Upper lobe of left lung (tissue), 6 donors: Measurements from ENCODE around the gene AUP1. TPM values are rescaled to one million over a fixed set of nuclear protein-coding genes. Genes with fewer than 3 reads are reported as not detected.

Experiments used
- ATAC-seq, 2 donors: fragments of 200-7000 bp; cut with Tn5 transposase; one replicate each; pipeline ENCODE4 v1.9.1; 2022; ENCODE audit warnings: mild to moderate bottlenecking in 2 of 2, moderate library complexity in 2 of 2; ENCODE audit not compliant: low FRiP score in 2 of 2
- DNase-seq, 2 donors: peaks; one replicate each; pipeline ENCODE4 v3.0.0-alpha.2; 2019 to 2020
- H3K27ac ChIP-seq, 4 donors: fragments of 200-600 bp; sonication (generic); one replicate each; pipeline ENCODE4 v1.5.1; 2016 to 2019
- H3K27me3 ChIP-seq, 4 donors: fragments of 200-600 bp; sonication (generic); one replicate each; pipeline ENCODE4 v1.5.1; 2017 to 2019
- H3K36me3 ChIP-seq, 4 donors: fragments of 200-600 bp; sonication (generic); one replicate each; pipeline ENCODE4 v1.5.1; 2016 to 2019
- H3K4me1 ChIP-seq, 4 donors: fragments of 200-600 bp; sonication (generic); one replicate each; pipeline ENCODE4 v1.5.1; 2018 to 2019
- H3K4me3 ChIP-seq, 4 donors: fragments of 200-600 bp; sonication (generic); one replicate each; pipeline ENCODE4 v1.5.1; 2017 to 2019; ENCODE audit warnings: mild to moderate bottlenecking in 2 of 4, moderate library complexity in 1 of 4
- H3K9me3 ChIP-seq, 4 donors: fragments of 200-600 bp; sonication (generic); one replicate each; pipeline ENCODE4 v1.5.1; 2018 to 2019
- EP300 ChIP-seq, 4 donors: sonication (generic); formaldehyde crosslinking; IDR thresholded peaks; one replicate each; pipeline ENCODE4 v1.5.1; 2017; ENCODE audit warnings: antibody characterized with exemption in 4 of 4, control low read depth in 2 of 4
- POLR2A ChIP-seq, 4 donors: fragments of 450-650 bp; IDR thresholded peaks; one replicate each; pipeline ENCODE4 v1.5.1; 2016 to 2017; ENCODE audit warnings: antibody characterized with exemption in 4 of 4, mild to moderate bottlenecking in 2 of 4
- POLR2AphosphoS5 ChIP-seq, 2 donors: sonication (generic); formaldehyde crosslinking; IDR thresholded peaks; one replicate each; pipeline ENCODE4 v1.5.1; 2017; ENCODE audit warnings: antibody characterized with exemption in 2 of 2
- WGBS, 2 donors: methylation state at CpG; one replicate each; pipeline ENCODE4 v1.1.5; 2017 to 2018; 5-methylcytosine and 5-hydroxymethylcytosine counted together
- total RNA-seq, 6 donors: library from RNA; depleted of rRNA in 4 of 6; stranded (reverse); fragments of >200 nt in 4 of 6; gene quantifications; one replicate each; pipeline versions ENCODE4 v1.1.0 to v1.2.1, GENCODE V29; 2016 to 2021
- TF ChIP-seq, protein P1 (sequence below), 6 experiments: fragments of 450-650 bp in 4 of 6; fragments of 200-600 bp in 2 of 6; sonication (generic) in 2 of 6; IDR thresholded peaks; one replicate each; pipeline ENCODE4 v1.5.1; 2016 to 2019; ENCODE audit warnings: antibody characterized with exemption in 6 of 6
- donor health status: DM: no; HTN: no; CAD: no; lungs with moderate emphysema.
- donor health status: DM: no; HTN: yes; CAD: no; lungs with severe emphysema.

AUP1 gene
- total RNA-seq, 6 donors from 2014 or later, result 93.4 to 337 (median 125) TPM

DNA sequence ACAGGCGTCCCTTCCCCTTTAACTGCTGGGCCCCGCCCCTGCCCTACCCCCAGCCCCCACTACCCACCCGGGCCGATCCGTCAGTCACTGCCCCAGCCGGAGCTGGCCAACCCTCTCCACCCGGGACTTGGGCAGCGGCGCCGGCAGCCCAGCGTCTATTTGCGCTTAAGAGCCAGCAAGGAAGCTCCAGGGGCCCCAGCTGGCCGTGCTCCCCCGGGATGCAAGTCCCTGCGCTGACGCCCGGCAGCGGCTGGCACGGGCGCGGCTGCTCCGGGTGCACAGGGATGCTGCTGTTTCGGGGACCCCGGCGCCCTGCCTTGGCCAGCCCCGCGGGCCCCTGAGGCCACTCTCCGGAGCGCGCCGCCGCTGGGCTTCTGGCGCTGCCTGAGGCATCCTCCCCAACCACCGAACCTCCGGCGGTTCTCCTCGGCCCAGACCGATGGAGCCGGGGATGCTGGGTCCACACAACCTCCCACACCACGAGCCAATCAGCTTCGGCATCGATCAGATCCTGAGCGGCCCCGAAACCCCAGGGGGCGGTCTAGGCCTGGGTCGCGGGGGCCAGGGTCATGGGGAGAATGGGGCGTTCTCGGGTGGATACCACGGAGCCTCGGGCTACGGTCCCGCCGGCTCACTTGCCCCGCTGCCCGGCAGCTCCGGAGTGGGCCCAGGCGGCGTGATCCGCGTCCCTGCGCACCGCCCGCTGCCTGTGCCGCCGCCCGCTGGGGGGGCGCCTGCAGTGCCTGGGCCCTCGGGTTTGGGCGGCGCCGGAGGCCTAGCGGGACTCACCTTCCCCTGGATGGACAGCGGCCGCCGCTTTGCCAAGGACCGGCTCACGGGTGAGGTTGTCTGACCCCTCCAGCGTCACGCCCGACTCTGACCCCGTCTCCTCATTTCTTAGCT is 14.9 kb downstream of the AUP1 start, which contains the start of gene TLX2:
TLX2 (plus strand) TSS at position 83 of the 903 bp plus-strand sequence; CDS start at position 440, 357 bp downstream.
- TF ChIP-seq, protein P1, sequence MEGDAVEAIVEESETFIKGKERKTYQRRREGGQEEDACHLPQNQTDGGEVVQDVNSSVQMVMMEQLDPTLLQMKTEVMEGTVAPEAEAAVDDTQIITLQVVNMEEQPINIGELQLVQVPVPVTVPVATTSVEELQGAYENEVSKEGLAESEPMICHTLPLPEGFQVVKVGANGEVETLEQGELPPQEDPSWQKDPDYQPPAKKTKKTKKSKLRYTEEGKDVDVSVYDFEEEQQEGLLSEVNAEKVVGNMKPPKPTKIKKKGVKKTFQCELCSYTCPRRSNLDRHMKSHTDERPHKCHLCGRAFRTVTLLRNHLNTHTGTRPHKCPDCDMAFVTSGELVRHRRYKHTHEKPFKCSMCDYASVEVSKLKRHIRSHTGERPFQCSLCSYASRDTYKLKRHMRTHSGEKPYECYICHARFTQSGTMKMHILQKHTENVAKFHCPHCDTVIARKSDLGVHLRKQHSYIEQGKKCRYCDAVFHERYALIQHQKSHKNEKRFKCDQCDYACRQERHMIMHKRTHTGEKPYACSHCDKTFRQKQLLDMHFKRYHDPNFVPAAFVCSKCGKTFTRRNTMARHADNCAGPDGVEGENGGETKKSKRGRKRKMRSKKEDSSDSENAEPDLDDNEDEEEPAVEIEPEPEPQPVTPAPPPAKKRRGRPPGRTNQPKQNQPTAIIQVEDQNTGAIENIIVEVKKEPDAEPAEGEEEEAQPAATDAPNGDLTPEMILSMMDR (IDR thresholded peaks at IDR 0.05), result no peak
- TF ChIP-seq EP300 (IDR thresholded peaks at IDR 0.05), result no peak
- no peak for TF ChIP-seq POLR2A (IDR thresholded peaks at IDR 0.05)
- TF ChIP-seq POLR2AphosphoS5 (IDR thresholded peaks at IDR 0.05), result no peak
- Histone ChIP-seq H3K9me3 (no peaks in the 10 kb centered on the region), H3K27ac (no peak within 1 kb of the TSS), H3K27me3 (peaks cover 6 to 62% (median 44%) of the 10 kb centered on the region in 4 donors), H3K4me1 (peaks cover 25 to 31% (median 29%) of the 10 kb centered on the region in 4 donors), H3K36me3 (no peaks in the 10 kb centered on the region), H3K4me3 (peak within 1 kb of the TSS in 1 of 4 donors; percentile 49)
- 0 to 5% methylated on average over 2 to 37 of the region's 82 CpGs for WGBS, 2 donors
- DNase-seq (peak in 1 of 2 donors; percentile 86), ATAC-seq (peak in 1 of 2 donors; percentile 9)

DNA sequence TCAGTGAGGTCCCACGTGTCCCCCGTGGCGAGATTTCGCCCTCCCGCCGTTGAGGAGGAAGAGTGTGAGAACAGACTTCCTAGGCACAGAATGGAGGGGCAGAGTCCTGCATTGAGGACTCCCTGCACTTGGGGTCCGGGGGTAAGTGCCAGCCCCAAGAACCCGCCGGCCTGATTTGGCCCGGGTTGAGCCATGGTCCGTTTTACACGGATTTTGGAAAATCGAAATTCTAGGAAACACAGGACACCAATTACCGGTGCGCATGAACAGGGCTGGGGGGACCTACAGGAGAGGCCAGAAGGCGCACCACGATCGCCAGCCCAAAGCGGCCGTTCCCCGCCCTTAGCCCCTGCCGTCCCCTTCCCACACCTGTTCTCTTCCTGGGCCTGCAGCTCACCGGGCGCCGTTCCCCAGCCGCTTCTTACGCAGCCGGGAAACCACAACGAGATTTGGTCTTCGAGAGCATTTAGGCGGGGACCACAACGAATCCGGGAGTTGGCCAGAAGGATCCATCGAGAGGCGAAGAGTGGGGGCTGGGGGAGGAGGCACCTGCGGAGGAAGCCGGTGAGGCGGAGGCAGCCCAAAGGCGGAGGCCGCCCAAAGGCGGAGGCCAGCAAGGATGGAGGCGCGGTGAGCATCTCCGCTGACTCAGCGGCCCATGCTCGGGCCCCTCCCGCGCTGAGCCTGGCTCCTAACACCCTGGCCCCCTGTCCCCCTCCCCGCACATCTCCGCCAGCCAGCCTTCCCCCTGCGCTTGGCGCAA is 15.7 kb downstream of the AUP1 start:
- WGBS, 2 donors, result 9 to 11% methylated on average over 32 to 46 of the region's 52 CpGs
- TF ChIP-seq EP300 (IDR thresholded peaks at IDR 0.05) (no peak), POLR2AphosphoS5 (IDR thresholded peaks at IDR 0.05) (peak; percentile 31 to 46), POLR2A (IDR thresholded peaks at IDR 0.05) (no peak)
- TF ChIP-seq, protein P1 (IDR thresholded peaks at IDR 0.05), result no peak
- Histone ChIP-seq H3K9me3 (no peaks in the 10 kb centered on the region), H3K27ac (no peak overlapping the region), H3K36me3 (no peaks in the 10 kb centered on the region), H3K27me3 (peaks cover 6 to 62% (median 44%) of the 10 kb centered on the region in 4 donors), H3K4me1 (peaks cover 25 to 31% (median 29%) of the 10 kb centered on the region in 4 donors), H3K4me3 (peak overlapping the region in 1 of 4 donors; percentile 5)
- ATAC-seq (no peak), DNase-seq (peak in 1 of 2 donors; percentile 72)

DNA sequence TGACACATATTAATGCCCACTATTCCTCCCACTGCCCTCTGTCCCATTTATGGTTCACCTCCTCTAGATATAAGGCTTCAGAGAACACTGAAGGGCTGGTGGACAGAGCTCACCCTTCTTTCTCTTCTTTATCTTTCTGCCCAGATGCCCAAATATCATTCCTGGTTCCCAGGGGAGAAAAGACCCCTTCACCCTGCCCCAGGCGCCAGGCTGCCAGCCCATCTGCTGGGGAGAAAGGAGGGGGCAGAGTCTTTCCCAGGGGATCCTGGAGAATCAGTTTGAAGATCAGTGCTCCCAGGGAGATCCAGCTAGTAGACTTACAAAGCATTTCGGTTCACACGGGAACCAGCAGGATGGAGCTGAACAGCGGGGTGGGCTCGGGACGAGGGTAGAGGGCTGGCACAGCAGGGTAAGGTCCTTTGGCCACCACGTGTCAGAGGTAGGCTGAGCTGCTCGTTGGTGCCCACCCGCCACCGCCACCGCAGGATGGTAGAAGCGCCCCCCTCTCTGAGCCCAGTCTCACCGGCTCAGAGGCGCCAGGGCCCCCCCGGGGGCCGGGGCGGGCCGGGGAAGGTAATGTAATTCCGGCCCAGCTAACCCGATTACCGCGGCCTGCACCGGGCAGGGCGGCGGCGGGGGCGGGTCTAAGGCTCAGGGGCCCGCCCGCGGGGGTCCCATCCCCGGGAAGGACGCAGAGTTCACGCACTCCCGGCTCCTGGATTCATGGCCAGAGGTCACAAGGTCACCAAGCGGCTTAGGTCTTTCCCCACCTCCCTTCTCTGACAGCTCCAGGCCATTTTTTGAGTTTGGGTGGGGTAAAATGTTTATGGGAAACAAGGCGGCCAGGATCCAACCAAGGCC is 16.5 kb downstream of the AUP1 start:
- H3K4me1 ChIP-seq, result peaks cover 30 to 35% (median 33%) of the 10 kb centered on the region in 4 donors
- no peaks in the 10 kb centered on the region for H3K36me3 ChIP-seq
- peaks cover 6 to 62% (median 44%) of the 10 kb centered on the region in 4 donors for H3K27me3 ChIP-seq
- no peak overlapping the region for H3K27ac ChIP-seq
- TF ChIP-seq POLR2A (IDR thresholded peaks at IDR 0.05), result no peak
- TF ChIP-seq EP300 (IDR thresholded peaks at IDR 0.05), result no peak
- TF ChIP-seq, protein P1 (IDR thresholded peaks at IDR 0.05), result no peak
- TF ChIP-seq POLR2AphosphoS5 (IDR thresholded peaks at IDR 0.05), result no peak
- ATAC-seq (no peak), DNase-seq (peak in 1 of 2 donors; percentile 73)
- H3K4me3 ChIP-seq, result no peak overlapping the region
- 4 to 23% methylated on average over 8 to 9 of the region's 36 CpGs for WGBS, 2 donors
- H3K9me3 ChIP-seq, result no peaks in the 10 kb centered on the region
